Fibroblast of peridontal ligament (primary cell): Measurements from ENCODE around the gene KCND2.

ENCODE experiments used
- DNase-seq: peaks from one replicate; pipeline ENCODE4 v3.0.0-alpha.2; 2010; ENCODE audit errors: extremely low read depth

The KCND2 gene

GRCh38 chr7:120586571-120586970 is 313.6 kb downstream of the KCND2 start:
- no peak for DNase-seq

GRCh38 chr7:120587243-120587642 is 314.3 kb downstream of the KCND2 start:
- no peak for DNase-seq

- DNase-seq = no peak
These were observed 315.4 kb downstream of the KCND2 start for GRCh38 chr7:120588416-120588815.

GRCh38 chr7:120588862-120589261 is 315.9 kb downstream of the KCND2 start:
- no peak for DNase-seq

DNA sequence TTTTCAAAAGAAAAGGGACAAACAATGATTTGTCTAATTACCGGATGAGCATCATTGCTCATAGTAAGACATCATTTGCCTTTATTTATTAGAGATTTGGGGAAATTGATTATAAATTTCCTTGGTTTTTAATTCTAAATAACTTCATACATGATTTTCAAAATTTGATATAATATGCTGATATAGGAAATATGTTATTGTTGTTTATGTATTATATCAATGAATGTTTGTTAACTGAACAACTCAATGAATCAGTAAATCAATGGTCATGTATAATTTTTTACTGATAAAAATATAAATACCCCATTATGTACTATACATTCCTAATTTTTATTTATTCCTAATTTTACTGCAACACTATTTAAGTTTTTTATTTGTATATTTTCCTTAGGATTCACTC is 327.6 kb downstream of the KCND2 start:
- no peak for DNase-seq

GRCh38 chr7:120603366-120603765 is 330.4 kb downstream of the KCND2 start:
- DNase-seq = no peak

DNA sequence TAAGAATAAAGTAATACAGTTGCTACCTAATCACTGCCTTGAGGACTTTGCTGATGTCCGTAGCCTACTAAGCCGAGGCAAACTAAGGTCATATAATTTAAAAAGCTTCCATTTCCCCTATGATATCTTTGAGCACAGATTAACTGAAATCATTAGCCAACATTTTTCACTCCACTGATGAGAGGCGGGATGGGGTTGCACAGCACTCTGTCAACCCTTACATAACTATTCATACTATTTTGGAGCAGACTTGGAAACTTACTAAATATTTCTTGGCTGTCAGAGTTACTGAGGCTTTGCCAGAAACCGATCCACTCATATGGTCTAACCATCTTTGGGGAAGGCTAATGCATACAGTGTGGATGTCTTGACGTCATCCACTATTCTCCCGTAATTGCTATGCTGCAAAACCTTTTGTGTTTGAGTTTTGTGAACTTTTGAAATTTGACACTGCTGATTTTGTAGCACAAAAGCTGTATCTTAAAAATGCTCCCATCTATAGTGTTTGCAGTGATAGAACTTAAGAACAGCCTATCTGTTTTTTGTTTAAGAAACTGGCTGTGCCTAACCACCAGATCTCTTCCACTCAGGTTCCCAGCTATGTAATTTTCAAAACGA is 336.3 kb downstream of the KCND2 start:
- DNase-seq = no peak

GRCh38 chr7:120611975-120612374 is 339.0 kb downstream of the KCND2 start:
- no peak for DNase-seq

GRCh38 chr7:120615703-120616102 is 342.7 kb downstream of the KCND2 start:
- DNase-seq = no peak

DNA sequence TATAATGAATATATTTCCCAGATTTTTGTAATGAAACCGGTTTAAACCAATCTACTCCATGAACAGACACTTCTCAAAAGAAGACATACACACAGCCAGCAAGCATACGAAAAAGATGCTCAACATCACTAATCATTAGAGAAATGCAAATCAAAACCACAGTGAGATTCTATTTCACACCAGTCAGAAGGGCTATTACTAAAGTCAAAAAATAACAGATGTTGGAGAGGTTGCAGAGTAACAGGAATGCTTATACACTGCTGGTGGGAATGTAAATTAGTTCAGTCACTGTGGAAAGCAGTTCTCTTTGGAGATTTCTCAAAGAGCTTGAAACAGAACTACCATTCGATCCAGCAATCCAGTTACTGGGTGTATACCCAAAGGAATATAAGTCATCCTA is 344.3 kb downstream of the KCND2 start:
- DNase-seq = no peak

- DNase-seq = no peak
These were observed 355.3 kb downstream of the KCND2 start for GRCh38 chr7:120628251-120628650.

GRCh38 chr7:120639884-120640283 is 366.9 kb downstream of the KCND2 start:
- no peak for DNase-seq

DNA sequence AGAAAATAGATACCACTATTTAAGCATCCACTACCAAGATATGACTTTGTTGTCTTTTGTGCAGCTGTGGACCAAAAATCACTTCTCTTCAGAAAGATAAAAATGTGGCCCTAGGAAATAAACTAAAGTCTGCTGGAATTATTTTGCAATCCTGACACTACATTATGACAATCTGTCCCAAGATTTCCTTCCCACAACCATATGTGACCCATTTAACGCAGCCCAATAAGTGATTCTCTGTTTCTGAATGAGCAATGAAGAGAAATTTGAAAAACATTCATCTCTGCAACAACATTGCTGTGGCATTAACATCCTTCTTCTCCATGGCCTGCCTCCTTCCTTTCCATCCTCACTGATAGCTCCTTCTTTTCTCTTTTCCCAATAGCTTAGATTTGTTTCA is 373.0 kb downstream of the KCND2 start:
- no peak for DNase-seq

- DNase-seq = no peak
These were observed 381.3 kb downstream of the KCND2 start for GRCh38 chr7:120654241-120654640.

DNA sequence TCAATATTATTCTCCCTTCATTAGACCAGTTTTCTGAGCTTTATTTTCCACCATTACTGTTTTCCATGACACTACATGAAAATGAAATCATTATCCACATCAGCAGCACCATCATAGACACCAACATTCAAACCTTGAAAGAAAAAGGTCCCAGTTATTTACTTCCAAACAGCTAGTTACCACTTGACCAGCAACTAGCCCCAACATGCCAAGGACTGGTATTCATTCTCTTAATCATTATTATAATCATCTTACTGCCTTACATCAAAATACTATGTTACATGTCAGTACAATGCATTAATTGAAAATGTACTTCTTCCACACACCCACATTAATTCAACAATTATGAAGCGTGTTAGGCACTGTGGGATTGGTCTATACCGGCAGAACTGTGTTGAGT is 385.5 kb downstream of the KCND2 start:
- DNase-seq = no peak

DNA sequence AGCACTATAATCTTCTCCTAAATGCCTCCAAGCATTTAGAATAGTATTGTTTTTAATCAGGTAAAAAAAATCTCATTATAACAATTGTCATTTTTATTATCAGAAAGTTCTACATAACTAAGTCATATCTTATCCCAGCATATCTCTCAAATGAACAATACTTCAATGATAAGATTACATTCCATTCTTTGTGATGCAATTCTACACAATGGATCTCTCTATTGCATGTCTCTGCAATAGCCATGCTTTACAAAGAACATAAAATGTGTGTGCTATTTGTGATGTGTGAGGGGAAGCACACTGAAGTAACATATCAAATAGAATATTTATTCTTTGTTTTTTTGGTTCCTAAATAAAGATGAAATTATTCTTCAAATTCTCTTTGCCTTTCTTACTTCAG is 389.3 kb downstream of the KCND2 start:
- DNase-seq = no peak

DNA sequence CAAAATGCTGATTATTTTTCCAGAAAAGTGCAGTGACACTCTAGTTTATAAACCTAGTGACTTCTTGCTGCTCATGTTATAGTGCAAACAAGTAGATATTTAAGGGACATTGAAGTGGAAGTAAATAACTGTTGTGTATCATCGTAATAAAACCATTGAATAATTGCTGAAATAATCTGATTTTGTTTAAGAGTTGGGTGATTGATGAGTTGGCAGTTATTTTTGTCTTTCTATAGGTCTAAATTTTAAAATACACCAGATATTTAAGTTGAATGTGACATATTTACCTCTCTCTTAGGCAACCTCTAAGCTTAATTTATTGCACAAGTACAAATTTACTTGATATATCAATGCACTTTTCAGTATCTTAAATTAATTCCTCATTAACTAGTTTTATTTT is 392.1 kb downstream of the KCND2 start:
- DNase-seq = no peak

GRCh38 chr7:120675076-120675475 is 402.1 kb downstream of the KCND2 start:
- no peak for DNase-seq

DNA sequence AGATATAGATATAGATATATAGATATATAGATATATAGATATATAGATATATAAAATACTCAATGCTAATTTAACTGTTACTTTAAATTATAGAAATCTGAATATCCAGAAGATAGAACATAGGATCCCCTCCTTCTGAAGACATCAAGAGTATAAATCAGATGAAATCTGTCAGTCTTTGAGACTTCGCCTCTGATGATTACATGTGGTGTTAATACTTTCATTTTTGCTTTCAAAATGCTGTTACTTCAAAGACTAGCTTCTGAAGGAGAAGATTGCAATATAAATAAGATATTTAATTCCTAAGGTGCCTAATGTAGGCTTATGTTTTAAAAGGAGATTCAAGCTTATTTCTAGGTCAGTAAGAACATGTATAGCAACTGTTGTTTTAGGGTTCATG is 404.6 kb downstream of the KCND2 start:
- DNase-seq = no peak

GRCh38 chr7:120680985-120681384 is 408.0 kb downstream of the KCND2 start:
- DNase-seq = no peak

DNA sequence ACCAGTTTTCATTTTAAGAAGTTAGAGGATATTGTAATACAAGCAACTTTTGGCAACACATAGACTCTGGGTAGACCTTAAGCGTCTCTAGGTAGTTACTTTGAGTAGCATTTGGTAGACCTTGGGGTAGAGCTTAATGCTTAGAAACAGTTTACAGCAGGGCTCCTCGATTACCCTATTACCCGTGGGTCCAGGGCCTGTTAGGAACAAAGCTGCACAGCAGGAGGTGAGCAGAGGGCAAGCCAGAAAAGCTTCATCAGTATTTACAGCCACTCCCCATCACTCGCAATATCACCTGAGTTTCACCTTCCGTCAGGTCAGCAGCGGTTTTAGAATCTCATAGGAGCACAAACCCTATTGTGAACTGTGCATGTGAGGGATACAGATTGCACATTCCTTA is 411.5 kb downstream of the KCND2 start:
- no peak for DNase-seq

DNA sequence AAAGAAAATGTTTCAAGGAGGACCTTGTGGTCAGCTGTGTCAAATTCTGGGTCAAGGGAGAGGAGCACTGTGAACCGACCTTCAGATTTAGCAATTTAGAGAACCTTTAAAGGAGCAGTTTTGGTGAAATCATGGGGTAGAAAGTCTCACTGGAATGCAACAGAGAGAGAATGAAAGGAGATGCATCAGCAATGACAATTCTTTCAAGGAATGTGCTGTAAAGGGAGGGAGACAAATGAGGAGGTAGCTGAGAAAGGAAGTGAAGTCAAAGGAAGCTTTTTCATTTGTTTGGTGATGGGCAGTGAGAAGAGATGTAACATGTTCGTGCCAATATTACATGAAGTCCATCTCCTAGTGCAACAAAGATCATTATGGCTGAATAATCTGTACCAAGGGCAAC is 418.9 kb downstream of the KCND2 start:
- DNase-seq = no peak

GRCh38 chr7:120695848-120696247 is 422.9 kb downstream of the KCND2 start:
- no peak for DNase-seq

GRCh38 chr7:120700796-120701195 is 427.8 kb downstream of the KCND2 start:
- DNase-seq = no peak
